ENCODE measurements around the gene LHX2. TPM values are rescaled to one million over a fixed set of nuclear protein-coding genes. Genes with fewer than 3 reads are reported as not detected.

The LHX2 gene, protein sequence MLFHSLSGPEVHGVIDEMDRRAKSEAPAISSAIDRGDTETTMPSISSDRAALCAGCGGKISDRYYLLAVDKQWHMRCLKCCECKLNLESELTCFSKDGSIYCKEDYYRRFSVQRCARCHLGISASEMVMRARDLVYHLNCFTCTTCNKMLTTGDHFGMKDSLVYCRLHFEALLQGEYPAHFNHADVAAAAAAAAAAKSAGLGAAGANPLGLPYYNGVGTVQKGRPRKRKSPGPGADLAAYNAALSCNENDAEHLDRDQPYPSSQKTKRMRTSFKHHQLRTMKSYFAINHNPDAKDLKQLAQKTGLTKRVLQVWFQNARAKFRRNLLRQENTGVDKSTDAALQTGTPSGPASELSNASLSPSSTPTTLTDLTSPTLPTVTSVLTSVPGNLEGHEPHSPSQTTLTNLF
- not detected in 2 replicates for total RNA-seq

GRCh38 chr9:124011460-124012301 is at the start of gene LHX2:
Gene LHX2, plus strand, starts transcription at chr9:124011768. Its CDS starts 581 bp downstream, at chr9:124012349.

Other genes with a start within 250 kb of the LHX2 start
- gene DENND1A, start 81.6 kb upstream of the LHX2 start, total RNA-seq, result 7.0 and 13.7 TPM in 2 replicates
- gene NEK6, start 246.2 kb downstream of the LHX2 start, total RNA-seq, result 13.2 and 15.9 TPM in 2 replicates